Gastrocnemius medialis (tissue), 4 donors: ENCODE measurements around the gene MAMDC4. TPM values are rescaled to one million over a fixed set of nuclear protein-coding genes. Genes with fewer than 3 reads are reported as not detected.
"Not testable (repeated sequence)": the region's sequence is repeated elsewhere in the genome, so short reads cannot be mapped to it uniquely, and the experiment has no call there.

Experiments
- ATAC-seq, 2 donors: fragments of 150-250 bp; one replicate each; pipeline ENCODE4 v1.9.1; 2016
- DNase-seq, 2 donors: peaks; one replicate each; pipeline ENCODE4 v3.0.0-alpha.2; 2019
- H3K27ac ChIP-seq, 4 donors: fragments of 200-600 bp; sonication (generic); 1 replicate in 1 of 4; 2 replicates in 3 of 4; pipeline ENCODE4 v1.5.1; 2016 to 2018; ENCODE audit warnings: mild to moderate bottlenecking in 2 of 4, moderate library complexity in 1 of 4
- H3K27me3 ChIP-seq, 3 donors: fragments of 200-600 bp; sonication (generic) in 2 of 3; 1 replicate in 1 of 3; 2 replicates in 2 of 3; pipeline versions ENCODE4 v1.5.1 to v1.6.0; 2016 to 2019; ENCODE audit warnings: mild to moderate bottlenecking in 1 of 3, moderate library complexity in 1 of 3
- H3K36me3 ChIP-seq, 2 donors: fragments of 200-600 bp; sonication (generic) in 1 of 2; one replicate each; pipeline ENCODE4 v1.5.1; 2017 to 2018
- H3K4me1 ChIP-seq, 2 donors: fragments of 200-600 bp; sonication (generic) in 1 of 2; one replicate each; pipeline ENCODE4 v1.5.1; 2016 to 2017; ENCODE audit warnings: mild to moderate bottlenecking in 2 of 2
- H3K4me3 ChIP-seq, 4 donors: fragments of 200-600 bp; sonication (generic) in 3 of 4; 1 replicate in 1 of 4; 2 replicates in 3 of 4; pipeline ENCODE4 v1.5.1; 2016 to 2019; ENCODE audit warnings: mild to moderate bottlenecking in 2 of 4
- H3K9me3 ChIP-seq, 3 donors: fragments of 200-600 bp; sonication (generic) in 2 of 3; 1 replicate in 1 of 3; 2 replicates in 2 of 3; pipeline ENCODE4 v1.5.1; 2016 to 2019
- POLR2A ChIP-seq, 2 donors: fragments of 450-650 bp; IDR thresholded peaks; one replicate each; pipeline ENCODE4 v1.6.1; 2017; ENCODE audit warnings: antibody characterized with exemption in 2 of 2, mild to moderate bottlenecking in 2 of 2, moderate library complexity in 2 of 2
- in situ Hi-C, 4 donors: fragments of 200-750 bp; cut with MboI; loops; one replicate each; pipeline versions ENCODE4 v1.15.0 to v1.8.0; 2017; ENCODE audit warnings: low sequenced_read_pairs in 4 of 4
- intact Hi-C: fragments of 100-400 bp; cut with DNase I; formaldehyde crosslinking; loops from one replicate; pipeline ENCODE4 v1.15.1; 2023; ENCODE audit warnings: low total_unique reads
- total RNA-seq, 4 donors: library from RNA; depleted of rRNA; stranded (reverse); fragments of >200 nt; gene quantifications; one replicate each; pipeline versions ENCODE4 v1.1.0 to v1.2.3, GENCODE V29; 2016
- TF ChIP-seq, protein P1 (sequence below), 5 experiments: fragments of 450-650 bp in 3 of 5; fragments of 200-600 bp in 2 of 5; sonication (generic) in 2 of 5; IDR thresholded peaks in 4 of 5; conservative IDR thresholded peaks in 1 of 5; 1 replicate in 4 of 5; 2 replicates in 1 of 5; pipeline ENCODE4 v1.5.1; 2016 to 2019; ENCODE audit warnings: antibody characterized with exemption in 5 of 5, mild to moderate bottlenecking in 3 of 5, moderate library complexity in 3 of 5

The MAMDC4 gene
- total RNA-seq, 4 donors from 2014 or later, result 0.95 to 2.3 (median 1.7) TPM

DNA sequence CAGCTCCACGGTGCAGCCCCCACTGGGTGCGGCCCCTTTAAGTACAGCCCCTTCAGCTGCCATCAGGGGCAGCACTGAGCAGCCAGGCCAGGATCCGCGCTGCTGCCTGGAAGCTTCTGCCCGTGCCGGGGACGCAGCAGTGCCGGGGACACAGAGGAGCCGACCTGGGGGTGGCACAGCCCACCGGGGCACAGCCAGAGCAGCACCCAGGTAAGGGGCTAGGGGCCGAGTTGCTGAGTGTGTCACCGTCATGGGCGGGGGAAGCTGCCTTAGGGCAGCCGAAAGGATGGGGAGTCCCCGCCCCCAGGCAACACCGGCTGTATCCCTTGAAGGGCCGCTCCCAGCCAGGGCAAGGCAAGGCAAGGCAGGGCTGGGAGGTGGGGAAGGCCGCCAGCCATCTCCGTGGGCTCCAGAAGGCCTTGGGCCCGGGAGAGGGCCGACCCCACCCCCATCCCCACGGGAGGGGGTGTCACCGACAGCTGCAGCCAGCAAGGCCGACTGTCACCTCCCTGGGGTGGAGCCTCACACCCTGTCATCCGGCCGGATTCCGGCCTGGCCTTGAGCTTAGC is 9.7 kb upstream of the MAMDC4 start, which contains the start of gene AJM1:
Gene AJM1 (plus strand): TSS at position 99 of the 569 bp plus-strand sequence. CDS start 1,937 bp downstream, outside the sequence.
- in situ Hi-C loops, H3K9me3 ChIP-seq, intact Hi-C loops: not testable (repeated sequence)
- peaks cover 11 to 21% (median 14%) of the 10 kb centered on the region in 3 donors for H3K27me3 ChIP-seq
- peak within 1 kb of the TSS; percentile 37 to 73 (median 50) for H3K27ac ChIP-seq
- H3K36me3 ChIP-seq, result peaks cover 0 to 18% of the 10 kb centered on the region in 2 donors
- peak within 1 kb of the TSS; percentile 51 to 59 (median 56) for H3K4me3 ChIP-seq
- H3K4me1 ChIP-seq, result peaks cover 17 to 41% of the 10 kb centered on the region in 2 donors
- TF ChIP-seq, protein P1, sequence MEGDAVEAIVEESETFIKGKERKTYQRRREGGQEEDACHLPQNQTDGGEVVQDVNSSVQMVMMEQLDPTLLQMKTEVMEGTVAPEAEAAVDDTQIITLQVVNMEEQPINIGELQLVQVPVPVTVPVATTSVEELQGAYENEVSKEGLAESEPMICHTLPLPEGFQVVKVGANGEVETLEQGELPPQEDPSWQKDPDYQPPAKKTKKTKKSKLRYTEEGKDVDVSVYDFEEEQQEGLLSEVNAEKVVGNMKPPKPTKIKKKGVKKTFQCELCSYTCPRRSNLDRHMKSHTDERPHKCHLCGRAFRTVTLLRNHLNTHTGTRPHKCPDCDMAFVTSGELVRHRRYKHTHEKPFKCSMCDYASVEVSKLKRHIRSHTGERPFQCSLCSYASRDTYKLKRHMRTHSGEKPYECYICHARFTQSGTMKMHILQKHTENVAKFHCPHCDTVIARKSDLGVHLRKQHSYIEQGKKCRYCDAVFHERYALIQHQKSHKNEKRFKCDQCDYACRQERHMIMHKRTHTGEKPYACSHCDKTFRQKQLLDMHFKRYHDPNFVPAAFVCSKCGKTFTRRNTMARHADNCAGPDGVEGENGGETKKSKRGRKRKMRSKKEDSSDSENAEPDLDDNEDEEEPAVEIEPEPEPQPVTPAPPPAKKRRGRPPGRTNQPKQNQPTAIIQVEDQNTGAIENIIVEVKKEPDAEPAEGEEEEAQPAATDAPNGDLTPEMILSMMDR (IDR thresholded peaks at IDR 0.05 in 4 of 5, conservative IDR thresholded peaks at IDR 0.05 in 1 of 5), result peak; percentile 78 to 89 (median 88)
- ATAC-seq (peak; percentile 67 to 76), DNase-seq (peak in 1 of 2 donors; percentile 71)

DNA sequence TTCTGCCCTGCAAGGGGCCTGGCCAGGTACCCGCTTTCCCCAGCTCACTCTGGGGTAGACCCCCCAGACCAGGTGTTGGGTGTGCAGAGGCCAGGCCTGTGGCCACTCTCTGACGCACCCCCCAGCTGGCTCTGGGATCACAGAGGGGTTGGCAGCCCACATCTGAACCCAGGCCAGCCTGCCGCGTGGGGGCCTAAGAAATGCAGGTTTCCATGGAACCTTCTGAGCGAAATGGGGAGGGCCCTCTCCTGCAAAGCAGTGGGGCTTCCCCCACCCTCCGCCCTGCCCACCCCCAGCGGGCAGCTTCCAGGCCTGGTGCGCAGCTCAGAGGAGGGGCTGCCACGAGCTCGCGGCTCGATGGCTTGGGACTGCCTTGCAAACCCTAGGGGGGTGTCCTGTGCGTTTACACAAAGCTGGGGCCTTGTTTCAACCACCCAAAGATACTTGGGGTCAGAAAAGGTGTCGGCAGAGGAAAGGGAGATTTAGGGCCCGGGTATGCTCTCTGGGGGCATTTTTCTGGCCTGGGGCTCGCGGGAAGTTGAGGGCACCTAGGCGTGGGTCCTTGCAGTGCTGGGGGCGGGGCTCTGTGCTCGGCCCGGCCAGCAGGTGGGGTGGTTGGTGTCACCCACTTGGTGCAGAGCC is 8.9 kb upstream of the MAMDC4 start:
- intact Hi-C loops, in situ Hi-C loops, H3K9me3 ChIP-seq, ATAC-seq, DNase-seq: not testable (repeated sequence)
- Histone ChIP-seq H3K4me1 (peaks cover 17 to 43% of the 10 kb centered on the region in 2 donors), H3K36me3 (peaks cover 0 to 13% of the 10 kb centered on the region in 2 donors), H3K4me3 (peak overlapping the region in 2 of 4 donors; percentile 24 to 55), H3K27ac (peak overlapping the region in 1 of 4 donors; percentile 49), H3K27me3 (peaks cover 11 to 21% (median 14%) of the 10 kb centered on the region in 3 donors)

- ATAC-seq, intact Hi-C loops, DNase-seq: not testable (repeated sequence)
Measured at GRCh38 chr9:136843801-136844740, 8.1 kb upstream of the MAMDC4 start.

DNA sequence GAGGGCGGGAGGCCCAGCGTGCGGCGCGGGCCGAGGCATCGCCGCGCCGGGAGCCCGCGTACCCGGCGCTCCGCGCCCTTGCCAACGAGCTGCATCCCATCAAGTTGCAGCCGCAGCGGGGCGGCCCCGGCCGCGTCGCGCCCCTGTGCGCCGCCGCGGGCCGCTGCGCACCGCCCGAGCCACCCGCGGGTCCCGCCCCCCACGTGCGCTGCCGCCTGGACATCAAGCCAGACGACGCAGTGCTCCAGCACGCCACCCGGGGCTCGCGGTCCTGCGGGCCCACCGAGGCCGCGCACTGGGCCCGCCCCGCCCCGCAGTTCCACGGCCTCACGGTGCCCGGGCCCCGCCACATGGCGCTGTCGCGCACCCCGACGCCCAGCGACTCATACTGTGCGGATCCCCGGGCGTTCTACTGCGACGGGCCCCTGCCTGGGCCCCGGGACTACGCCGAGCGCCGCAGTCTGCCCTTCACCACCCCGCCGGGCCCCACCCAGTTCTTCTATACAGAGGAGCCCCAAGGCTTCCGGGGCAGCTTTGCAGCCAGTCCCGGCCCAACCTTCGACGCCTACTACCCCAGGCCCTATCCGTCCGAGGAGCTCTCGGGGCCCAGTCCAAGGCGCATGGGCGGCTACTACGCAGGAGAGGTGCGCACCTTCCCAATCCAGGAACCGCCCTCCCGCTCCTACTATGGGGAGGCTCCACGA is 7.2 kb upstream of the MAMDC4 start:
- no peak overlapping the region for H3K4me3 ChIP-seq
- H3K4me1 ChIP-seq, result peaks cover 17 to 47% of the 10 kb centered on the region in 2 donors
- in situ Hi-C loops (no loop called here), intact Hi-C loops (loop anchor here (5.0 kb wide), 4 partner anchors 53 to 182 kb away; partner anchors contain the start of genes ABCA2, PAXX and TMEM141)
- TF ChIP-seq, protein P1 (IDR thresholded peaks at IDR 0.05 in 4 of 5, conservative IDR thresholded peaks at IDR 0.05 in 1 of 5), result no peak
- TF ChIP-seq POLR2A (IDR thresholded peaks at IDR 0.05), result no peak
- H3K9me3 ChIP-seq, result no peaks in the 10 kb centered on the region
- no peak overlapping the region for H3K27ac ChIP-seq
- DNase-seq (no peak), ATAC-seq (no peak)
- H3K27me3 ChIP-seq, result peaks cover 11 to 21% (median 14%) of the 10 kb centered on the region in 3 donors
- H3K36me3 ChIP-seq, result peaks cover 0 to 3% of the 10 kb centered on the region in 2 donors

More at GRCh38 chr9:136843801-136844740, 8.1 kb upstream of the MAMDC4 start:
- Histone ChIP-seq H3K4me3 (peak overlapping the region in 2 of 4 donors; percentile 24 to 28), H3K4me1 (peaks cover 17 to 43% of the 10 kb centered on the region in 2 donors), H3K36me3 (peaks cover 0 to 11% of the 10 kb centered on the region in 2 donors), H3K27me3 (peaks cover 11 to 21% (median 14%) of the 10 kb centered on the region in 3 donors)
- TF ChIP-seq, protein P1 (IDR thresholded peaks at IDR 0.05 in 4 of 5, conservative IDR thresholded peaks at IDR 0.05 in 1 of 5), result peak; percentile 57 to 84 (median 76)
- H3K9me3 ChIP-seq, H3K27ac ChIP-seq, in situ Hi-C loops: not testable (repeated sequence)
